ENCODE data around the gene SLC37A3.

The SLC37A3 gene

DNA sequence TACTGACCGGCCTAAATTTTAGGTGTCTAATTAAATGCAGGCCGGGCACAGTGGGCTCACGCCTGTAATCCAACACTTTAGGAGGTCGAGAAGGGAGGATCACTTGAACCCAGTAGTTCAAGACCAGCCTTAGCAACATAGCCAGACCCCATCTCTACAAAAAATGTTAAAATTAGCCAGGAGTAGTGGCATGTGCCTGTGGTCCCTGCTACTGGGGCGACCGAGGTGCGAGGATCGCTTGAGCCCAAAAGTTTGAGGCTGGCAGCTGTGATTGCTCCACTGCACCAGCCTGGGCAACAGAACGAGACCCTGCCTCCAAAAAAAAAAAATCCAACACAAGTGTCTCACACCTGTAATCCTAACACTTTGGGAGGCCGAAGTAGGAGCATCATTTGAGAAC, 491 bp upstream of the SLC37A3 start:
- no peak for DNase-seq

DNA sequence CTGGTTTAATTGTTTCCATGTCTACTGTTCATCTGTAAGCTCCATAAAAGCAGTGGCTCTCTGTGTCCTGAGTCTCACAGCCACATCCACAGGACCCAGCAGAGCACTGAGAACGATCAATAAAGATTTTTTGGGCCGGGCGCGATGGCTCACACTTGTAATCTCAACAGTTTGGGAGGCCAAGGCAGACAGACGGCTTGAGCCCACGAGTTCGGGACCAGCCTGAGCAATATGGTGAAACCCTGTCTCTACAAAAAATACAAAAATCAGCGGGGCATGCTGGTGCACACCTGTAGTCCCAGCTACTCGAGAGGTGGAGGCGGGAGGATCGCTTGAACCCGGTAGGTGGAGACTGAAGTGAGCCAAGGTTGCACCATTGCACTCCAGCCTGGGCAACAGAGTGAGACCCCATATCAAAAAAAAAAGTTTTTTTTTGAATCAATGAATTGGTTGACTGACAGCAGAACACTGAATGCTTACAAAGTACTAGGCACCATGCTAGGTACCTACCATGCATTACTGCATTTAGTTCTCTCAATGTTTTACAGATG, 4.5 kb downstream of the SLC37A3 start:
- DNase-seq: no peak

DNA sequence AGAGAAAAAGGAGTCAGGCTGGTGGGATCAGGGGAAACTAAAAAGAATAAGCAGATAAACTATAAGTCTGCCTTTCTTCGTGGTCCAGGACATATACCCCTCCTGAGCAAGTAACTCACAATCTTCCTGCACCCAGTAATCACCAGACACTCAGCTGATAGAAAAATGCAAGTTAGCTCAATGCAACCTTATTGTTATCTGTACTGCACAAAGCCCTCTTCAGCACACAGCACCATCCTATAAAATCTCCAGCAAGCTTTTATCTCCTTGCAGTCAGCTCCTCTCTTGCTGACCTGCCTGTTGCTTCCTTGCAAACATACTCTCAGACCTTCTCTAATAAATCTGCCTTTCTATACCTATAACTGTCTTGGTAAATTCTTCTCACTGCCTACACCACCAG, 6.7 kb downstream of the SLC37A3 start:
- no peak for DNase-seq

DNA sequence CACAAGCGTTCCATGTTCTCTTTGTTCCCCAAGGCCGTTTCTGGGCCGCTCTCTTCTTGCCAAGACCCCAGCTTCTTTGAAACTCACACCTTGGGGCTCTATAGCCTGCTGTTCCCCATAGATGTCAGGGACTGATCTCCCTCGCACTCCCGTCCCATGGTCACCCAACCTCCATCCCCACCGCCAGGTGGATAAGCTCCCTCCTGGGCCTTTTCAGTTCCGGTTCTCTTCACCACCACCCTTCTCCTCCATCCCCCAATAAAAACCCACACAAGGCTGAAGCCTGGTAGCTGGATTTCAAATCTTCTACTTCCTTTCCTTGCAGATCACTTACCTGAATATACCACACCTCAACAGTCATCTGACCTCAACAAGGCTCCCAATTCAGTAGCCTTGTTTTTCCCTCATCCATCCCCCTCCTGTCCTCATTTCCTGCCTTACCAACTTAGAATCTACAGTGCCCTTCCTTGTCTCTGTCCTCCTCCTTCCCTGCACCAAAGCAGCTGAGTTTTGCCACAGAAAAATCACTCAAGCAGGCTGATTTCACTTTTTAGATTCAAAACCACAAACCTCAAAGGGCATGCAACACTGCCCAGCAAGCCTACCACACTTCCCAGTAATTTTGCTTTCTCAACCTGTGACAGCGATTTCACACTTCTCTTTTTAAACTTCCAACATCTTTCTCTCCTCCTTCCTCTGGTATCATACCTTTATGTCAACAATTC, 7.7 kb downstream of the SLC37A3 start:
- DNase-seq: no peak

DNA sequence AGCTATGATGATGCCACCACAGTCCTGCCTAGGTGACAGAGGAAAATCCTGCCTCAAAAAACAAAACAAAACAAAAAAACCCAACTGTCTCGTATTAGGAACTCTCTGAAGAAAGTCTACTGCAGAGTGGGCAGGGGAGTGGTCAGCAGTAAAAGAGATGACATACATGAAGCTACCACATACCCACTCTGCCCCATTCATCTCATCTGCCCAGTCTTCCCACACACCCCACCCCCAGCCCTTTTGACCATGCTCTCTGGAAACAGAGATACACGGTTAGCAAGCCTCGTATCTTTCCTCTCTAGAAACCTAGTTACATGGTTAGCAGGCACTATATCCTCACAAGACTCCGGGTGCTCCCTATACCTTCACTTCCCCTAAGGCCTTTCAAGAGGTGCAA, 8.3 kb downstream of the SLC37A3 start:
- no peak for DNase-seq

DNA sequence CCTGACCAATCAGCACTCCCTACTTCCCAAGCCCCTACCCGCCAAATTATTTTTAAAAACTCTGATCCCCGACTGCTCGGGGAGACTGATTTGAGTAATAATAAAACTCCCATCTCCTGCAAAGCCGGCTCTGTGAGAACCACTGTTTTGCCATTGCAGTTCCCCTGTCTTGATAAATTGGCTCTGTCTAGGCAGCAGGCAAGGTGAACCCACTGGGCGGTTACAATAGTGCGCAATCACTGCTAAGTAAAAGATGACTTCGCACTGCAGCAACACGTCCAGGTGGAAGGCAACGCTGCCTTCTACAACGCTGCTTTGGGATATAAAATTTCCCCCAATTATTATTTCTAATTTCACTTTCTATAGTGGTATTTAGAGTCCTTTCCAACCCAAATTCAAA, 8.9 kb downstream of the SLC37A3 start:
- no peak for DNase-seq

DNA sequence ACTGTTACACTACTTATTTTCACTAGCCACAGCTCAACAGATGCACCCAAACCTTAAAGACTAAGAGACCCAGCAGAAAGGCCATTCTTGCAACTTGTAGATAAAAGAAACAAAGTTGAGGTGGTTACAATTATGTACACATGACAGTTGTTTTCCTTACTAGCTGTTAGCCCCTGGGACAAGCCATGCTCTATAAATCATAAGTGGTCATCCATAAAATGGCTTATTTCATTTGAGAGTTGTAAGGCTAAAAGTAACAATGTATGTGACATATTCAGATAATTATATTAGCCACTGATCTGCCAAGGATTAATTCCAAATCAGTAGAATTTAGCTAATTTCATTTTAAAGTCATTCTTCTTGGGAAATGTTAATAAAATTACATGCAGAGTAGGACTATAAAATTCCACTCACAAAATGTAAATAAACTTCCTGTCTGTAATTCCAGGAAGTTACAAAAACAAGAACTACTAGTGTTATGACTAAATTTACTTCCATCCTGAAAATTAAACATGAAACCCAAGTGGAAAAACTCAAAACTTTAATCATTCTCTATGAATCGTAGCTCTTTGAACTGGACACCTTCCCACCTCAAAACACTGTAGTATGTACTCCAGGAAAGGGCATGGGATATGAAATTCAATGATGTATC, 13.3 kb downstream of the SLC37A3 start:
- DNase-seq: no peak

DNA sequence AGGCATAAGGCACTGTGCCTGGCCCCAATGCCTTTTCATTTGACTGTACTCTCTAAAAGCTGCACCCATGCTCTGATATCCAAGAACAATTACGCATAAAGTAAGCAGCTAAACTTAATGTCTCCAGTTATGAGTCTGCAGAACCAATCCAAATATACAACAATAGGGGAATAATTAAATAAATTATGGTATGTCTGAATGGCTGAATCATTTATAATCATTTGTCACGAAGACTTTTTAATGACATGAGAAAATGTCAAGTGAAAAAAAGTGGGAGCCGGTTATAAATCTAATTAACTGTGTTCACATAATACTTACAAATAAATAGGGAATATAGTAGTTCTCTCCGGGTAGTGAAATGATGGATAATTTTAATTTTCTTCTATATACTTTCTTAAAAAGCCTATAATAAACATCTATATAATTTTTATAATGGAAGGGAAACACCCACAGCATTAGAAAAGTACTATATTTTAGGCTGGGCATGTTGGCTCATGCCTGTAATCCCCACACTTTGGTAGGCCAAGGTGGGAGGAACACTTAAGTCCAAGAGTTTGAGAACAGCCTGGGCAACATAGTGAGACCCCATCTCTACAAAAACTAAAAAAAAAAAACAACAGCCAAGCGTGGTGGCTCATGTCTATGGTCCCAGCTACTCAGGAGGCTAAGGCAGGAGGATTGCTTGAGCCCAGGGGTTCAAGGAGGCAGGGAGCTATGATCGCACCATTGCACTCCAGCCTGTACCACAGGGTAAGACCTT, 14.2 kb downstream of the SLC37A3 start:
- no peak for DNase-seq

DNA sequence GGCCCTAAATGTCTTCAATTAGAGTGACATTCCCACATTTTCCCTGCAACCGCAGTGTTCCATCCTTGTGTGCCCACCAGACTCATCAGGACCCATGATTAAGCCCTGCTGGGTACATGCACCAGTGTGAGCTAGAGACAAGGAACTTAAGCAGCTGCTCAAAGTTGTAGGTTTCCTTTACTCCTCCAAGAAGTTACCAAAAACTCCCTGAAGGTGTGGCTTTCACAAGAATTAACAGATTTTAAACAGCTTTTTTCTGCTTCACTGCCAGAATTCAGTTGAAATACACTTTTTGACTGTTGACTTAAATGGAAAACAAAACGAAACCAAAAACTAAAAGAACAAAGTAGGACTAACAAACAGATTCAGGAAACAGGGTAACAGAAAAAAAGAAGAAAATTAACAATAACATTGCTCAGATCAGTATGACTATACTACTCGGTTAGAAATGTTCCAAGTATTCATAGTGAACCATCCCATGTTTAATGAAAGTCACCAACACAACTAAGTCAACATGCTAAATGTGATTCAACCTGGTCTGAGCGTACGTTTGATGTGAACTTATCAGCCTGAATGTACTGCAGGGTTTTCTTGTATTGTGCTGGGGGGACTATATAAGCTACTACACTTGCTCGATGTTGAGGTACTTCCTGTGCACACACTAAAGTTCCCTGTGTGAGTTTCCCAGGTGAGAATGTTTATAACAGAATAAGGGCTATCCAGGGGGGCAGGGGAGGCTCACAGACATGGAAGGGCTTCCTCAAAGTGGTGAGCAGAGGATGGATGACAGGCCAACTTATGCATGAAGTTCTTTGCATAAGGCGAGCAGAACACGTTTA, 22.2 kb downstream of the SLC37A3 start:
- no peak for DNase-seq

DNA sequence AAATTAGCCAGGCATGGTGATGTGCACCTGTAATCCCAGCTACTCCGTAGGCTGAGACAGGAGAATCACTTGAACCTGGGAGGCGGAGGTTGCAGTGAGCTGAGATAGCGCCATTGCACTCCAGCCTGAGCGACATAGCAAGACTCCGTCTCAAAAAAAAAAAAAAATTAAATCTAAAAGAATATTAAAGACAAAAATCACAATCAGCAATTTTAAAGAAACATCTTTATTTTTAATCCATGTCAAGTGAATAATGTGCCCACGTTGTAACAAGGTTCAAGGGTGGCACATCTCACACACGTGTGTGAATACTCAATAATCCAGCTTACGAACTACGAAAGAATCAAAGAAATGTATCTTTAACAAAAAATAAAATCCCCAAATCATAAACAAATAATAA, 23.0 kb downstream of the SLC37A3 start:
- DNase-seq: no peak

DNA sequence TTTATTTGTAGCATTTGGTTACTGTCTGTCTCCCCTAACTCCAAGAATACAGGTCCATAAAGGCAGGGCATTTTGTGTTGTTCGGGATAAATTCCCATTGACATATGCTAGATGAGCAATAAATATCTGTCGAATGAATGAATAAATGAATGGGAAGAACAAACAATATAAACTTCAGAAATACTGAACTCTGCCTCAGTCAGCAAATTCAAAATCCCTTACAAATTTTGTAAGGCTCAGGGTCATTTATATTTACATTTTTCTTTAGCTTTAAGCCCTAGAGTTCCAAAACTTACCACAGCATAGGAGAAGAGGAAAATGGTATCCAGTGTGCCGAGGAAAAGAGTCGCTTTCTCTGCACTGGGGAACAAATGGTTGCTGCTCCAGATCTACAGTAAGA, 29.0 kb downstream of the SLC37A3 start:
- DNase-seq: no peak

DNA sequence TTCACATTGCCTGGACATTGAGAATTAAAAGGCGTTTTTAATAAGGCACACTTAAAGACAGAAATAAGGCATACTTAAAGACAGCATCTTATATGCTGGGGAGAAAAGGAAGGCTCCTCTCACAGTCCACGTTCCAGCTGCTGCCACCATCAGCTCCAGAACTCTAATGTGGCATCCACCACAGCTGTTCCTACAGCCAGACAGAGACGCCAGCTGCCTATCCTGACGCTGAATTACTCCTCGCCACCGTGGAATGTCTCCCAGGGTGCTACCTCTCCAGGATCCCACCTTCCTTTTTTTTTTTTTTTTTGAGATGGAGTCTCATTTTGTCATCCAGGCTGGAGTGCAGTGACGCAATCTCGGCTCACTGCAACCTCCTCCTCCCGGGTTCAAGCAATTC, 30.8 kb downstream of the SLC37A3 start:
- DNase-seq: no peak

DNA sequence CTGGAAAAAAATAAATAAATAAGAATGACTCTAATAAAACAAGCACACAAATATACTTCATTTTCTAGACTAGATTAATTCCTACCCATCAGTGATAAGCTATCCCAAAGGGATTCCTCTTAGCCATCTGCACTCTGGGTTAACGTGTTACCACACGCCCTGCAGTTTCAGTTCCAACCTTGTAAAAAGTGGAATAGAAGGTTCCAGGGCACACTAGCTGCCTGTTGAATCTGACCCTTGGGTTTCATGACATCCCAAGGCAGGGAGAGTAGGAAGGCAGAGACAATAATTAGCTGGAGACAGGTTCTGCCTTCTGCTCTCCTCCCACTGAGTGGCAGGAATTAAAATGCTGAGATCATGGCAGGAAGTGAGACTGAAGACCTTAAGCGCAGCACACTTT, 33.5 kb downstream of the SLC37A3 start:
- DNase-seq: no peak

DNA sequence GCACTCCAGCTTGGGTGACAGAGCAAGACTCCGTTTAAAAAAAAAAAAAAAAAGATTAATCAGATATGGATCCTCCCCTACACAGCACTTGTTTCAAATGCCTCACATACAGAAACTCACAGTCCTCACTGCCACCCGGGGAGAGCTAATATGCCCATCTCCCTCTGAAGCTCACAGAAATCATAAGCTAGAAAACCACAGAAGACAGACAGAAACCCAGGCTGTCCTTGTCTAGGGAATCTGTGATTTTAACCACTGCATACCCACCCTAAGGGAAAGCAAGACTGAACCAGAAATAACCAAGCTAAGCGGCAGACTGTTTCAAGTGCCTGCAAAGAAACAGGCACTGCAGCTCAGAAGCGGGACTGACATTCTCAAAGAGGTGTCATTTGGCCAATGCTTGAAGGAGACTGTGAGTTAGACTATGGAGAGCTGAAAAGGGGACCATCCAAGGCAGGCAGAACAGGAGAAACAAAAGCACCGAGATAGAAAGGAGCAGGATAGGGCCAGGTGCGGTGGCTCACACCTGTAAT, 37.6 kb downstream of the SLC37A3 start:
- no peak for DNase-seq

DNA sequence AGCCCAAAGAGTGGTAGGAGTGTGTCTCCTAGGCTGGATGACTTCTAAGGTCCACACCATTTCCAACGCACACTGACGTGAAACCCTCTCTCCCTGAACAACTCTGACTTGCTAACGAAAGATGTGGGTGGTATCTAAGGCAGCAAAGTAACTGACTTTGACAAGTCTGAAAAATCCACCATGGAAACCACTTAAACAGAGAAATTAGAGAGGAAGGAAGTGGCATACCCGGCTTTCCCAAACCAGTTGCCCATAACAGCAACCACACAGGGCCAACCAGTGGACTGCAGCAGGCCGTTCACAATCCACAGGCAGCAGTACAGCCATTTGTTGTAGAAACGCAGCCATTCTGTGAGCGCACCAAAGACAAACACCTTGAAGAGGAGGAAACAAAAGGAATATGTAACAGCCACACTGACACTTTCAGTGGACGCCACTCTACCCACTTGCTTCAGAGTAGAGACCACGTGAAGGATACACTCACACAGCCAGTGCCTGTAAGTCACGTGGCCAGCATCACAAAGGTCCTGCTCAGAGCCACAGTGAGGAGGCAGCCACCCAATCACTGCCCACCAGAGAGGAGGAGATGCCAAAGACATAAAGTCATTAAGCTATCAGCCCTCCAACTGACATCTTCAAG, 39.8 kb downstream of the SLC37A3 start:
- DNase-seq: no peak

DNA sequence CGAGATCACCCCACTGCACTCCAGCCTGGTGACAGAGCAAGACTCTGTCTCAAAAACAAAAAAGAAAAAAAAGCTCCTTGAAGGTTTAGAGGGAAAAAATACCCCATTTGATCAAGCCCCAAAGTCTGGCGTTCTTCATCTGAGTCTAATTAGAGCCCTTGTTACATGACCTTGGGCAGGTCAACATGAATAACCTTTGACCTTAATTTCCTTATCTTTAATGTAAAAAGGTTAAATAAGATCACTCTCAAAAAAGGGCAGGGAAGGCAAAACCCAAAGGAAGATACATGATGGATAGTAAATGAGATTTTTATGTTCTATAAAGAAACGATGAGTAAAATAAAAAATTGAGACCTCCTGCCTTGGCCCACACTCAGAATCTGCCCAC, 40.3 kb downstream of the SLC37A3 start:
- DNase-seq: no peak

DNA sequence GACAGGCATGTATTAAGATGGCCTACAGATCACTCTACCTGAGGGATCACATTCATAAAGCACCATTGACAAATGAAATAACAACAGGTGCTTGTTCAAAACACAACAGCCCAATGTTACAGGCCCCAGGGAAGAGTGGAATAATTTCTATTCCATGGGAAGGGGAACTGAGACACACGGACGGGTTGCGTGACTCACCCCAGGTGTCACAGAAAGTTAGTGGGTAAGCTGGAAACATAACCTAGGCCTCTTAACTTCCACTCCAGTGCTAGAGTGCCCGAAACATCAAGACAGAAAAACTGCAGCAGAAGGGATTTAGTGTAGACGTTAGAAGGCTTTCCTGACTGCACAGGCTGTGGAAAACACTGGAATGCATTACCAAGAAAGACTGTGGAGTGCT, 48.3 kb downstream of the SLC37A3 start:
- no peak for DNase-seq

DNA sequence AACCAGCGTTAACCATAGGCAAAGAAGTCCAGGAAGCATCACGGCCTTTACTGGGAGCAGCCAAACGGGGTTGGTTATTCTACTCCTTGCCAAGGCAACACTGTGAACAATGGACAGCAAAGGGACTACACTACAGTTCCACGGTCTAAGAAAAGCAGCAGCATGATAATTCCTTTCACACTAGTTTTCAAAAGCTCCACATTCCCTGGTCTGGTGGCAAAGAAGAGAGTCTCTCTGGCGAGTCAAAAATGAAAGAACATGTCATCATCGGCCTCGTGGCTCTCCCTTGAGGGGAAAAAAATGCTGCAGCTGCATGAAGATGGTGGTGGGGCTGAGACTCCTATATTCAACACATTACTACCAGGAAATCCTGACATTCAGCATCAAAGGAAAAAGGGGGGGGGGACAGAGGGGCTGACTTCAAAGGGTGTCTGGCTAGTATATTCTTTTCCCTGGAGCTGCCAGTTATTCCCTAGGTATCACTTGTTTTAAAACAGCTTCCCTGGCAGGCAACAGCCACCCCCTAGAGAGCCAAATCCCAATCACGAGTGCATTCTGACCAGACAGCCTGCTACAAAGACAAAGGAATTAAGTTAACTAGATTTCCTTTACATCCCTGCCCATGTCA, 49.1 kb downstream of the SLC37A3 start:
- DNase-seq: no peak

DNA sequence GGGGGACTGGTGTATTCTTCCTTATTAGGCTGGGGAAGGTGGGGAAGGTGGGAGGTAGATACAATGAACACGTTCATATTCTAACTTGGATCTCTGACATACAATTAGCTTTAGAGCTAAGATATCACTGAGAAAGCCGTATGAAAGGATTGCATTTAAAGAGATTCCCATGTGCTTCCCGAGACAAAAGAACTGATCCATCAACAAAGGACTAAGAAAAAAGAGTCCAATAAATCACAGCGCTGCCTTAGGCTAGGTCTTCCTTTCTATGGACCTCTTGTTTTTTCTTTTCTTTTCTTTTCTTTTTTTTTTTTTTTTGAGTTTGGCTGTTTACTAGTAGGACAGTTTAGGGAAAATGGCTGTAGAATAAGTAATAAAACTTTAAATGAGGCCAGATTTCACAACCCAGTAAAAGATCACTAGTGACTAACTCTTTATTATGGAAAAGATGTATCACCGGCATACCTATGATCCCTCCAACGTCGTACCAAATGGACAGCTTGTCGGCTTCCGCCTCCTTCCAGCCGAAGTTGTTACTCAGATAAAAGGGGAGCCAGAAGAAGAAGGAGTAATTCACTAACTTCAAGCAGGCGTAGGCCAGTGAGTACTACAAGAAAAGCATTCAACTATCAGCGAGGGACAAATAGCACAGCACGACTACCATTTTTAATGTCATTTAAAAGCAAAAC, 50.0 kb downstream of the SLC37A3 start:
- no peak for DNase-seq

DNA sequence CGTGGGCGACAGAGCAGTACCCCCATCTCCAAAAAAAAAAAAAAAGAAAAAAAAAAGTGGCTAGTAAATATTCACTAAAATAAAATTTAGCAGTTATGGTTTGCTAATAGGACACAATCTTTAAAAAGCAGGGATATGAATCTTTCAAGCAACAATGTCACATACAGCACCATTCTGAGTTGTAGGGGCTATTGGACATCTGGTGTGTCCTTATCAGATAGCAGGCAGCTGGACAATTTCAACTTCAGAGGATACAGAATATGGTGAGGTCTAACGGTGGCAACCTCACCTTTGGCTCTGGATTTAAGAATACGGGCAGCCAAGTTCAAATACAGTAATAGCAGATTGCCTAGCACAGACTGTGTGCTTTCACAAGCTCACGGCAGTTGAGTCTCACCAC, 51.1 kb downstream of the SLC37A3 start:
- no peak for DNase-seq

DNA sequence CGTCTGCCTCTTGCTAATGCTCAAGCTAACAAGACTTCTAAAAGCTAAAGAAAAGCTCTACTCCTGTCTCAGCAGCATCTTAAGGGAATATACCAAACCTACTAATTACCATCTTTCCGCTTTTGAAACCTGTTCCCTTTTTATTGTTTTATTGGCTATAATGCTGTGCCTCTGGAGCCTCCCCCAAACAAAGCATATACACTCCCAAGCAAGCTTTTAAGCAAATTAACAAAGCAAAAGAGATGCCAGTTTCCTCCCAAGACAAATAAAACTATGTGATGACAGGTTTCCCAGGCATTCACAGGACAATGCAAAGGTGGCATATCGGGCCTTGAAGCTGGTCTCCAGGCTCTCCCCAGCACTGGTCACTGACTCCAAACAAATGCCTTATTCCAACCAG, 52.9 kb downstream of the SLC37A3 start:
- DNase-seq: no peak

Data from right forelimb (tissue), 1 donor.